Measurements from ENCODE around the gene CLIC6.

CLIC6 gene

DNA sequence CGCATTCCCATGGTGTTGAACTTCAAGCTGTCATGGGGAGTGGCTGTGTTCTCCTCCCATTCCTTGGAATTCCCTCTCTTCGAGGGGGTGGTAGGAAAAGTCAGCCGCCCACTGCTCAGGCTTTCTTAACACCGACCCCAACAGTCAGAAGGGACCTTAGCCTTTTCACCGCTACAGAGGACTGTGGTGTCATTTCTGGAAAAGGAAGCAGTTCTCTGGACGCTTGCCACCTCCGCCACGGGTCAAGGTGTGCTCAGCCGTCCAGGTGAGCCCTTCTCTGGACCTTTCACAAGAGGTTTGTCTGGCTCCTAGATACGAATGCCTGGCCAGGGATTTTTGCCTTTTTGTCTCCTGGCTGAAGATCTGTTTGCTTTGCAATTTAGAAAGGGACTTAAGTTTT is 31.8 kb downstream of the CLIC6 start:
- peaks cover 0 to 5% of the 10 kb centered on the region in 2 donors for H3K4me1 ChIP-seq (ENCODE audit: control insufficient read depth in 2 of 2, insufficient read depth in 2 of 2, low read length in 2 of 2)
- H3K9me3 ChIP-seq (ENCODE audit: control insufficient read depth in 2 of 2, low read length in 2 of 2), result no peaks in the 10 kb centered on the region
- no peaks in the 10 kb centered on the region for H3K27me3 ChIP-seq (ENCODE audit: control insufficient read depth in 2 of 2, insufficient read depth in 2 of 2, low read length in 2 of 2)
- H3K9ac ChIP-seq (ENCODE audit: low read depth in 1 of 2, low read length in 2 of 2), result no peak overlapping the region
- no peaks in the 10 kb centered on the region for H3K36me3 ChIP-seq (ENCODE audit: control insufficient read depth in 2 of 2, insufficient read depth in 2 of 2, low read length in 2 of 2)
- H3K4me3 ChIP-seq (ENCODE audit: low read length in 2 of 2), result no peak overlapping the region
- H3K27ac ChIP-seq (ENCODE audit: low read depth in 2 of 2, low read length in 2 of 2), result no peak overlapping the region

GRCh38 chr21:34701726-34702125 is 32.9 kb downstream of the CLIC6 start:
- Histone ChIP-seq H3K4me1 (ENCODE audit: control insufficient read depth in 2 of 2, insufficient read depth in 2 of 2, low read length in 2 of 2) (no peaks in the 10 kb centered on the region), H3K4me3 (ENCODE audit: low read length in 2 of 2) (no peak overlapping the region), H3K27me3 (ENCODE audit: control insufficient read depth in 2 of 2, insufficient read depth in 2 of 2, low read length in 2 of 2) (no peaks in the 10 kb centered on the region), H3K9ac (ENCODE audit: low read depth in 1 of 2, low read length in 2 of 2) (no peak overlapping the region), H3K27ac (ENCODE audit: low read depth in 2 of 2, low read length in 2 of 2) (no peak overlapping the region), H3K36me3 (ENCODE audit: control insufficient read depth in 2 of 2, insufficient read depth in 2 of 2, low read length in 2 of 2) (no peaks in the 10 kb centered on the region), H3K9me3 (ENCODE audit: control insufficient read depth in 2 of 2, low read length in 2 of 2) (no peaks in the 10 kb centered on the region)

DNA sequence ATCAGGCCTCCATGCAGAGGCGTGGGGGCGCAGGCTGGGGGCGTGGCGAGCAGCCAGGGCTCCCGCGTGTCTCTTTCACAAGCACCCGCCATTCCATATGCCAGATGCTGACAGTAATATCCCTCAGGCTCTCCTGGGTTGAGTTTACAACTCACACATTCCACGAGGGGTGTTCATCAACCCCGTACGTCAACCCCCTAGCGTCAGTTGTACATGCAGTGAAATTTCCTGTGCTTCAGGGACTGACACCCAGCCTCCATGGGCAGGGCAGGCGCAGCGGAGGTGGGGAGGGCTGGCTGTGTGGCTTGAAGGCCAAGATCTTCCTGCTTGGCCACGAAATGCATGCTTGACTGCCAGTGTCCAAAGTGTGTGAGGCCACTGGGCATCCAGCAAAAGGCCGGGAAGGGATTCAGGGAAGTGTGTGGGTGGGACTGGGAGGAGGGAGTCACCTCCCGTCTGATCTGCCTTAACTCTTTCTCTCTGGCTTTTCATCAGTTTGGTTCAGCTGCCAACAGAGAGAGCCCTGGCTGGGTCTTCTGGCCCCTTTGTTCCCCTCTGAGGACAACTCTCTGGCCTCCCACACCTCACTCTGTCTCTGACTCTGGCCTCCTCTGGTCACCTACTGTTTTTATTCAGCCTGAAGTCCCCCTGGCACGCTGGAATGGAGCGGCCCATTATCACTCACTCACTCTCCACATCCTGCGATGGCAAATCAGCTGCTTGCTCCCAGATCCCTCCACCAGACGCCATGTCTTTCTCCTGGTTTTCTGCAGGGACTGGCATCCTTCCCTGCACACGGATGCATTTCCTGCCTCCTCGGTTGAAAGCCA is 33.8 kb downstream of the CLIC6 start:
- H3K27me3 ChIP-seq (ENCODE audit: control insufficient read depth in 2 of 2, insufficient read depth in 2 of 2, low read length in 2 of 2), result no peaks in the 10 kb centered on the region
- H3K9ac ChIP-seq (ENCODE audit: low read depth in 1 of 2, low read length in 2 of 2), result no peak overlapping the region
- H3K27ac ChIP-seq (ENCODE audit: low read depth in 2 of 2, low read length in 2 of 2), result no peak overlapping the region

DNA sequence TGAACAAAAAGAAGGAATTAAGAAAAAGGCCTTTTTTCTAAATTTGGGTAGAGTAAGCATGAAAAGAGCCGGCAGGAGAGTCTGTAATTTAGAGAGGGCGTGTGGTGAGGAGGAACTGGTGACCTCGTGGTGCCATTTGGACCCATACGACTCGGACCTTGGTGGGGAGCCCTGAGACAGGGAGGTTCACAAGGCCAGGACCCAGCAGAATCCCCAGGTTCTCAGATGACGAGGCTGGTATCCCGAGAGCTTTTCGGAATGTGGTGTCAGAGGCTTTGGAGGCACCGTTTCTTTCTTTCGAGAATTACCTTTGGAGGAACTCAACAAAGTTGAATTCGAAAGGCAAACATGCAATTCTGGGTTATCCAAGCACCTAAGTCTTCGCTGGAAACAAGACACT is 34.8 kb downstream of the CLIC6 start:
- Histone ChIP-seq H3K9me3 (ENCODE audit: control insufficient read depth in 2 of 2, low read length in 2 of 2) (no peaks in the 10 kb centered on the region), H3K36me3 (ENCODE audit: control insufficient read depth in 2 of 2, insufficient read depth in 2 of 2, low read length in 2 of 2) (no peaks in the 10 kb centered on the region), H3K27ac (ENCODE audit: low read depth in 2 of 2, low read length in 2 of 2) (no peak overlapping the region), H3K9ac (ENCODE audit: low read depth in 1 of 2, low read length in 2 of 2) (no peak overlapping the region), H3K27me3 (ENCODE audit: control insufficient read depth in 2 of 2, insufficient read depth in 2 of 2, low read length in 2 of 2) (no peaks in the 10 kb centered on the region), H3K4me3 (ENCODE audit: low read length in 2 of 2) (no peak overlapping the region), H3K4me1 (ENCODE audit: control insufficient read depth in 2 of 2, insufficient read depth in 2 of 2, low read length in 2 of 2) (no peaks in the 10 kb centered on the region)

More for the DNA sequence above, 33.8 kb downstream of the CLIC6 start:
- Histone ChIP-seq H3K4me1 (ENCODE audit: control insufficient read depth in 2 of 2, insufficient read depth in 2 of 2, low read length in 2 of 2) (no peaks in the 10 kb centered on the region), H3K4me3 (ENCODE audit: low read length in 2 of 2) (no peak overlapping the region), H3K36me3 (ENCODE audit: control insufficient read depth in 2 of 2, insufficient read depth in 2 of 2, low read length in 2 of 2) (no peaks in the 10 kb centered on the region), H3K9me3 (ENCODE audit: control insufficient read depth in 2 of 2, low read length in 2 of 2) (no peaks in the 10 kb centered on the region)

DNA sequence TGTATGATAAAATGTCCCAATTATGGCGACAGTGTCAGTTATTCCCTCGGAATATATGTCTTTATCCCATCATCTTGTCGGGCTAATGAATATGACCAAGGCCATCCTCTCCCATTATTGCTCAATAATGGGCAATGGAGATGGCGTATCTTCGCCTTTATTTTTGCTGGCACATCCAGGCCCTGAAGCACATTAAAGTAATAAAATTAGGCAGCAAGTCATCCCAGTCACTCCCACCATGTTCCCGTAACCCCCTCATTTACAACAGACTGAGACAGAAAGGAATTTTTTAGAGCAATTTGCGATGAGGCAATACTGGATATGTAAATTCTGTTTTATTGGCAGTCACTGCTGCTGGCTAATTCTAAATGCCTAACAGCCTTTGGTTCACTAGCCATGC is 35.3 kb downstream of the CLIC6 start:
- Histone ChIP-seq H3K4me1 (ENCODE audit: control insufficient read depth in 2 of 2, insufficient read depth in 2 of 2, low read length in 2 of 2) (no peaks in the 10 kb centered on the region), H3K36me3 (ENCODE audit: control insufficient read depth in 2 of 2, insufficient read depth in 2 of 2, low read length in 2 of 2) (no peaks in the 10 kb centered on the region), H3K9ac (ENCODE audit: low read depth in 1 of 2, low read length in 2 of 2) (no peak overlapping the region), H3K4me3 (ENCODE audit: low read length in 2 of 2) (no peak overlapping the region), H3K9me3 (ENCODE audit: control insufficient read depth in 2 of 2, low read length in 2 of 2) (no peaks in the 10 kb centered on the region), H3K27me3 (ENCODE audit: control insufficient read depth in 2 of 2, insufficient read depth in 2 of 2, low read length in 2 of 2) (no peaks in the 10 kb centered on the region), H3K27ac (ENCODE audit: low read depth in 2 of 2, low read length in 2 of 2) (no peak overlapping the region)

DNA sequence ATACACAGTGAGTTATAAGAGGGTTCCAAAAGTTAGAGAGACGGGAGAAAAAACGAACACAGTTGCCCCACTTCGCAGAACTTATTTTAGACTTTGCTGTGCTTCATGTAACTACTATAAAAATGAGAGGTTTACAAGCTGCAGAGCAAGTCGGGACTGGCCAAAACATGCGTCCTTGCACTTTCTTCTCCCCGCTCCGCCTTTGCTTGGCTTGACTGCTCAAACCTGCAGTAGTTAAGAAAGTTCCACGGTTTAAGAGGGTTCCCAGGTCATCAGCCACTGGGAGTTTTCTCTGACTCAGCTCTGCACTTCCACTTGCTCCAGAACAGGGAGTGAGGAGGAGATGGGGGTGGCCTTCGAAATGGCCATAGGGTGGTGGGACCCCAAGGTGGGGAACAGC is 36.2 kb downstream of the CLIC6 start:
- Histone ChIP-seq H3K9me3 (ENCODE audit: control insufficient read depth in 2 of 2, low read length in 2 of 2) (no peaks in the 10 kb centered on the region), H3K4me1 (ENCODE audit: control insufficient read depth in 2 of 2, insufficient read depth in 2 of 2, low read length in 2 of 2) (no peaks in the 10 kb centered on the region), H3K36me3 (ENCODE audit: control insufficient read depth in 2 of 2, insufficient read depth in 2 of 2, low read length in 2 of 2) (no peaks in the 10 kb centered on the region), H3K27ac (ENCODE audit: low read depth in 2 of 2, low read length in 2 of 2) (no peak overlapping the region), H3K27me3 (ENCODE audit: control insufficient read depth in 2 of 2, insufficient read depth in 2 of 2, low read length in 2 of 2) (no peaks in the 10 kb centered on the region), H3K9ac (ENCODE audit: low read depth in 1 of 2, low read length in 2 of 2) (no peak overlapping the region), H3K4me3 (ENCODE audit: low read length in 2 of 2) (no peak overlapping the region)

- Histone ChIP-seq H3K36me3 (ENCODE audit: control insufficient read depth in 2 of 2, insufficient read depth in 2 of 2, low read length in 2 of 2) (no peaks in the 10 kb centered on the region), H3K27ac (ENCODE audit: low read depth in 2 of 2, low read length in 2 of 2) (no peak overlapping the region), H3K9me3 (ENCODE audit: control insufficient read depth in 2 of 2, low read length in 2 of 2) (no peaks in the 10 kb centered on the region), H3K4me3 (ENCODE audit: low read length in 2 of 2) (no peak overlapping the region), H3K4me1 (ENCODE audit: control insufficient read depth in 2 of 2, insufficient read depth in 2 of 2, low read length in 2 of 2) (no peaks in the 10 kb centered on the region), H3K27me3 (ENCODE audit: control insufficient read depth in 2 of 2, insufficient read depth in 2 of 2, low read length in 2 of 2) (no peaks in the 10 kb centered on the region), H3K9ac (ENCODE audit: low read depth in 1 of 2, low read length in 2 of 2) (no peak overlapping the region)
These were observed 37.5 kb downstream of the CLIC6 start for GRCh38 chr21:34706337-34706736.

DNA sequence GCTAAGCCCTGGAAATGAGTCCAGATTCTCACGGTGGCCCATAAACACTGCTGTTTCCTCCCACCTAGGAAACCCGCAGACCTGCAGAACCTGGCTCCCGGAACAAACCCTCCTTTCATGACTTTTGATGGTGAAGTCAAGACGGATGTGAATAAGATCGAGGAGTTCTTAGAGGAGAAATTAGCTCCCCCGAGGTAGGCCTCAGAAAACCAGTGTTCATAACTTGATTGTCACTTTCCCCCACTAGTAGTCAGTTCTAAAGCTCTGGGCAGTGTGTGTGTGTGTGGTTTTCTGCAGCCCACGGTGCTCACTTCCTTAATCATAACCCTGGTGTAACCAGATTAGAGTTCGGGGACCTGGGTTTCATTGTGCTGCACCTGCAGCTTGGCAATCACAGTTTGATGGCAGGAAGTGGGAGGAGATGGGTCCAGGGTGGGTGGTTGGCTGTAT is 39.1 kb downstream of the CLIC6 start:
- Histone ChIP-seq H3K9me3 (ENCODE audit: control insufficient read depth in 2 of 2, low read length in 2 of 2) (no peaks in the 10 kb centered on the region), H3K9ac (ENCODE audit: low read depth in 1 of 2, low read length in 2 of 2) (no peak overlapping the region), H3K4me1 (ENCODE audit: control insufficient read depth in 2 of 2, insufficient read depth in 2 of 2, low read length in 2 of 2) (no peaks in the 10 kb centered on the region), H3K36me3 (ENCODE audit: control insufficient read depth in 2 of 2, insufficient read depth in 2 of 2, low read length in 2 of 2) (no peaks in the 10 kb centered on the region), H3K27me3 (ENCODE audit: control insufficient read depth in 2 of 2, insufficient read depth in 2 of 2, low read length in 2 of 2) (no peaks in the 10 kb centered on the region), H3K27ac (ENCODE audit: low read depth in 2 of 2, low read length in 2 of 2) (no peak overlapping the region), H3K4me3 (ENCODE audit: low read length in 2 of 2) (no peak overlapping the region)

GRCh38 chr21:34713621-34714020 is 44.8 kb downstream of the CLIC6 start:
- no peak overlapping the region for H3K4me3 ChIP-seq (ENCODE audit: low read length in 2 of 2)
- no peaks in the 10 kb centered on the region for H3K36me3 ChIP-seq (ENCODE audit: control insufficient read depth in 2 of 2, insufficient read depth in 2 of 2, low read length in 2 of 2)
- H3K4me1 ChIP-seq (ENCODE audit: control insufficient read depth in 2 of 2, insufficient read depth in 2 of 2, low read length in 2 of 2), result no peaks in the 10 kb centered on the region
- H3K27ac ChIP-seq (ENCODE audit: low read depth in 2 of 2, low read length in 2 of 2), result no peak overlapping the region
- H3K9ac ChIP-seq (ENCODE audit: low read depth in 1 of 2, low read length in 2 of 2), result no peak overlapping the region
- H3K27me3 ChIP-seq (ENCODE audit: control insufficient read depth in 2 of 2, insufficient read depth in 2 of 2, low read length in 2 of 2), result peaks cover 0 to 2% of the 10 kb centered on the region in 2 donors
- no peaks in the 10 kb centered on the region for H3K9me3 ChIP-seq (ENCODE audit: control insufficient read depth in 2 of 2, low read length in 2 of 2)

GRCh38 chr21:34715518-34715917 is 46.7 kb downstream of the CLIC6 start:
- no peaks in the 10 kb centered on the region for H3K36me3 ChIP-seq (ENCODE audit: control insufficient read depth in 2 of 2, insufficient read depth in 2 of 2, low read length in 2 of 2)
- no peak overlapping the region for H3K4me3 ChIP-seq (ENCODE audit: low read length in 2 of 2)
- no peaks in the 10 kb centered on the region for H3K4me1 ChIP-seq (ENCODE audit: control insufficient read depth in 2 of 2, insufficient read depth in 2 of 2, low read length in 2 of 2)
- no peak overlapping the region for H3K9ac ChIP-seq (ENCODE audit: low read depth in 1 of 2, low read length in 2 of 2)
- peaks cover 0 to 2% of the 10 kb centered on the region in 2 donors for H3K27me3 ChIP-seq (ENCODE audit: control insufficient read depth in 2 of 2, insufficient read depth in 2 of 2, low read length in 2 of 2)
- no peaks in the 10 kb centered on the region for H3K9me3 ChIP-seq (ENCODE audit: control insufficient read depth in 2 of 2, low read length in 2 of 2)
- H3K27ac ChIP-seq (ENCODE audit: low read depth in 2 of 2, low read length in 2 of 2), result no peak overlapping the region

Data from mucosa of rectum (tissue), 2 donors.